DND-41 (cell line): ENCODE results near the gene TMTC1.

Source experiments
- ATAC-seq: fragments of 200-7000 bp; cut with Tn5 transposase; 3 replicates; pipeline ENCODE4 v1.9.1; 2021; ENCODE audit warnings: low read depth; ENCODE audit not compliant: insufficient read depth
- DNase-seq: peaks from one replicate; pipeline ENCODE4 v3.0.0-alpha.2; 2020
- H2AFZ ChIP-seq: 2 replicates; pipeline ENCODE4 v1.6.0; 2012; ENCODE audit warnings: low read depth, low read length
- H3K27ac ChIP-seq: 2 replicates; pipeline ENCODE4 v1.5.1; 2012; ENCODE audit warnings: low read length, inconsistent platforms
- H3K27me3 ChIP-seq: fragments of 200-600 bp; sonication (generic); 2 replicates; pipeline ENCODE4 v1.6.0; 2012; ENCODE audit warnings: low read length, mild to moderate bottlenecking, inconsistent platforms; ENCODE audit not compliant: insufficient read depth, poor library complexity
- H3K36me3 ChIP-seq: 2 replicates; pipeline ENCODE4 v1.5.1; 2012; ENCODE audit warnings: low read length, inconsistent platforms; ENCODE audit not compliant: insufficient read depth
- H3K4me1 ChIP-seq: 2 replicates; pipeline ENCODE4 v1.5.1; 2012; ENCODE audit warnings: mild to moderate bottlenecking, low read length; ENCODE audit not compliant: insufficient read depth
- H3K4me2 ChIP-seq: 2 replicates; pipeline ENCODE4 v1.6.0; 2012; ENCODE audit warnings: mild to moderate bottlenecking, moderate library complexity, low read length, inconsistent platforms; ENCODE audit not compliant: insufficient read depth
- H3K4me3 ChIP-seq, 2 experiments: fragments of 200-600 bp in 1 of 2; shearing (Covaris generic) in 1 of 2; 2 replicates each; pipeline ENCODE4 v1.5.1; 2012 to 2016; ENCODE audit warnings: inconsistent platforms in 2 of 2, low read length in 2 of 2, mild to moderate bottlenecking in 2 of 2, low read depth in 1 of 2, moderate library complexity in 1 of 2
- H3K79me2 ChIP-seq: 2 replicates; pipeline ENCODE4 v1.6.0; 2012; ENCODE audit warnings: low read length, inconsistent platforms; ENCODE audit not compliant: insufficient read depth
- H3K9ac ChIP-seq: 2 replicates; pipeline ENCODE4 v1.6.0; 2012; ENCODE audit warnings: low read depth, mild to moderate bottlenecking, inconsistent platforms, low read length, moderate library complexity
- H3K9me3 ChIP-seq: 2 replicates; pipeline ENCODE4 v1.5.1; 2012; ENCODE audit warnings: low read length, moderate library complexity, mild to moderate bottlenecking, inconsistent platforms; ENCODE audit not compliant: insufficient read depth, severe bottlenecking
- H4K20me1 ChIP-seq: 2 replicates; pipeline ENCODE4 v1.6.0; 2012; ENCODE audit warnings: low read length; ENCODE audit not compliant: insufficient read depth
- EZH2 ChIP-seq: IDR thresholded peaks from 3 replicates; pipeline ENCODE4 v1.6.1; 2012; ENCODE audit warnings: borderline replicate concordance, low read depth, mild to moderate bottlenecking, moderate library complexity, low read length, inconsistent platforms; ENCODE audit not compliant: severe bottlenecking
- TF ChIP-seq, protein P1 (sequence below): IDR thresholded peaks from 2 replicates; pipeline ENCODE4 v1.5.1; 2012; ENCODE audit warnings: borderline replicate concordance, low read length, moderate library complexity, mild to moderate bottlenecking; ENCODE audit not compliant: poor library complexity, severe bottlenecking; ENCODE audit errors: extremely low read depth

Gene TMTC1

DNA sequence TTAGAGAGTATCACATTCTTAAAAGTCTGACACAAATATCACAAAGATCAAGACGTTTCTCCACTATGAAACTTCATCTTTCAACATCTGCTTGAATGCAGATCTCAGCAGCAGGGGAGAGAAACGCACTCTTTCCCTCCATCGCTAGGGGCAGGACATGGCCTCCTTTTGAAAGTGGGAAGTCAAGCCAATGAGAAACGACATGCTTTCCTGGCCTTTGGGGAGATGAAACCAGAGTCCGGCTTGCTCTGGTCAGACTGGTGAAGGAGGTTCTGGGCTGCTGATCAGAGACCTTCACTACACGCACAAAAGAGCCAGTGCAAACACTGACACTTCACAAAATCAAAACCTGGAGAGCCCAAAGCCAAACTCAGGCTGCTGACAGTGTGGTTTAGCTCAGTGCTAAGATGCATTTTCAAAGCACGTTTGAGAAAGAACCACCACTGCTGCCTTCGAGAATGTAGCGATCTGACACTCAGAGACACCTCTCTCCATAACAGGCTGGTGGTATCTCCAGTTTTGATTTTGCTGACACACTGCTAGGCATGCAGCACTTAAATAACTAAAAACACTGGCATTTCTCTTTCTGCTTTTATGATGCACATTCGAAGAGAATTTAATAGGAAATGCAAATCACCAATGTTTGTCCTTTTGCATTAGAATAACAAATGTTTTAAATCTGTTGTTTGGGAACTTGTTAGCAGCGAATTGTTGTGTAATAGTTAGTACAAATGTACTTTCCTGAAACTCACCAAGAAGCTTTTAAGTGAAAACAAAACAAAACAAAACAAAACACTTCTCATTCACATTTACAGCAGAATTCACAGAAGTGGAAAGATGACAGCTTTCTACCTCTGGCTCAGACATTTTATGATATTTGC lies 192.4 kb downstream of the TMTC1 start:
- DNase-seq, result no peak
- no peak for ATAC-seq

GRCh38 chr12:29589851-29590250 lies 193.9 kb downstream of the TMTC1 start:
- no peaks in the 10 kb centered on the region for H3K36me3 ChIP-seq
- H3K4me2 ChIP-seq, result no peak overlapping the region
- H3K79me2 ChIP-seq, result no peaks in the 10 kb centered on the region
- DNase-seq, result no peak
- no peaks in the 10 kb centered on the region for H3K9me3 ChIP-seq
- no peaks in the 10 kb centered on the region for H4K20me1 ChIP-seq
- H3K27me3 ChIP-seq, result peaks cover 3% of the 10 kb centered on the region
- no peak overlapping the region for H2AFZ ChIP-seq
- no peak for ATAC-seq
- no peak overlapping the region for H3K27ac ChIP-seq
- TF ChIP-seq, protein P1, sequence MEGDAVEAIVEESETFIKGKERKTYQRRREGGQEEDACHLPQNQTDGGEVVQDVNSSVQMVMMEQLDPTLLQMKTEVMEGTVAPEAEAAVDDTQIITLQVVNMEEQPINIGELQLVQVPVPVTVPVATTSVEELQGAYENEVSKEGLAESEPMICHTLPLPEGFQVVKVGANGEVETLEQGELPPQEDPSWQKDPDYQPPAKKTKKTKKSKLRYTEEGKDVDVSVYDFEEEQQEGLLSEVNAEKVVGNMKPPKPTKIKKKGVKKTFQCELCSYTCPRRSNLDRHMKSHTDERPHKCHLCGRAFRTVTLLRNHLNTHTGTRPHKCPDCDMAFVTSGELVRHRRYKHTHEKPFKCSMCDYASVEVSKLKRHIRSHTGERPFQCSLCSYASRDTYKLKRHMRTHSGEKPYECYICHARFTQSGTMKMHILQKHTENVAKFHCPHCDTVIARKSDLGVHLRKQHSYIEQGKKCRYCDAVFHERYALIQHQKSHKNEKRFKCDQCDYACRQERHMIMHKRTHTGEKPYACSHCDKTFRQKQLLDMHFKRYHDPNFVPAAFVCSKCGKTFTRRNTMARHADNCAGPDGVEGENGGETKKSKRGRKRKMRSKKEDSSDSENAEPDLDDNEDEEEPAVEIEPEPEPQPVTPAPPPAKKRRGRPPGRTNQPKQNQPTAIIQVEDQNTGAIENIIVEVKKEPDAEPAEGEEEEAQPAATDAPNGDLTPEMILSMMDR, result no peak
- no peak for TF ChIP-seq EZH2
- H3K4me1 ChIP-seq, result no peaks in the 10 kb centered on the region
- no peak overlapping the region for H3K9ac ChIP-seq
- no peak overlapping the region for H3K4me3 ChIP-seq

More for the DNA sequence above, 192.4 kb downstream of the TMTC1 start:
- H3K4me3 ChIP-seq, result no peak overlapping the region
- no peak for TF ChIP-seq EZH2
- TF ChIP-seq, protein P1, result no peak
- no peaks in the 10 kb centered on the region for H3K9me3 ChIP-seq
- no peaks in the 10 kb centered on the region for H4K20me1 ChIP-seq
- H3K27me3 ChIP-seq, result peaks cover 3% of the 10 kb centered on the region
- H3K4me1 ChIP-seq, result no peaks in the 10 kb centered on the region
- H3K9ac ChIP-seq, result no peak overlapping the region
- no peak overlapping the region for H2AFZ ChIP-seq
- no peak overlapping the region for H3K4me2 ChIP-seq
- no peaks in the 10 kb centered on the region for H3K79me2 ChIP-seq
- no peak overlapping the region for H3K27ac ChIP-seq
- no peaks in the 10 kb centered on the region for H3K36me3 ChIP-seq

GRCh38 chr12:29589286-29589820 lies 194.4 kb downstream of the TMTC1 start:
- no peak overlapping the region for H2AFZ ChIP-seq
- no peak for DNase-seq

More at GRCh38 chr12:29589286-29589820, 194.4 kb downstream of the TMTC1 start:
- Histone ChIP-seq H3K27ac (no peak overlapping the region), H3K4me1 (no peaks in the 10 kb centered on the region), H3K4me3 (no peak overlapping the region), H3K27me3 (peaks cover 3% of the 10 kb centered on the region), H3K4me2 (no peak overlapping the region), H4K20me1 (no peaks in the 10 kb centered on the region), H3K9ac (no peak overlapping the region), H3K36me3 (no peaks in the 10 kb centered on the region), H3K9me3 (no peaks in the 10 kb centered on the region), H3K79me2 (no peaks in the 10 kb centered on the region)
- ATAC-seq, result no peak
- no peak for TF ChIP-seq EZH2
- TF ChIP-seq, protein P1, result no peak
